ENCODE results near the gene AP5S1.

DNA sequence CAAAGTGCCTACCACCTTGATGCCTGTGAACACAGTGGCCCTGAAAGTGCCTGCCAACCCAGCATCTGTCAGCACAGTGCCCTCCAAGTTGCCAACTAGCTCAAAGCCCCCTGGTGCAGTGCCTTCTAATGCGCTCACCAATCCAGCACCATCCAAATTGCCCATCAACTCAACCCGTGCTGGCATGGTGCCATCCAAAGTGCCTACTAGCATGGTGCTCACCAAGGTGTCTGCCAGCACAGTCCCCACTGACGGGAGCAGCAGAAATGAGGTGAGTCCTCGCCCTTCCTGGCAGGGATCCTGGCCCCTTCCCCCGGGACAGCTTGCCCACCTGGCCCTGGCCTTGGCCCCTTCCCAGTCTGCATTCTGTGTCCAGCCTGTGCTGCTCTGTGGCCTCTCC, 44.2 kb downstream of the AP5S1 start:
- TF ChIP-seq POLR2AphosphoS5 (IDR thresholded peaks at IDR 0.05; ENCODE audit: low read depth, low read length) (no peak), TAF1 (IDR thresholded peaks at IDR 0.05; ENCODE audit: borderline replicate concordance, insufficient read depth, low read length) (no peak)
- TF ChIP-seq, protein P1, sequence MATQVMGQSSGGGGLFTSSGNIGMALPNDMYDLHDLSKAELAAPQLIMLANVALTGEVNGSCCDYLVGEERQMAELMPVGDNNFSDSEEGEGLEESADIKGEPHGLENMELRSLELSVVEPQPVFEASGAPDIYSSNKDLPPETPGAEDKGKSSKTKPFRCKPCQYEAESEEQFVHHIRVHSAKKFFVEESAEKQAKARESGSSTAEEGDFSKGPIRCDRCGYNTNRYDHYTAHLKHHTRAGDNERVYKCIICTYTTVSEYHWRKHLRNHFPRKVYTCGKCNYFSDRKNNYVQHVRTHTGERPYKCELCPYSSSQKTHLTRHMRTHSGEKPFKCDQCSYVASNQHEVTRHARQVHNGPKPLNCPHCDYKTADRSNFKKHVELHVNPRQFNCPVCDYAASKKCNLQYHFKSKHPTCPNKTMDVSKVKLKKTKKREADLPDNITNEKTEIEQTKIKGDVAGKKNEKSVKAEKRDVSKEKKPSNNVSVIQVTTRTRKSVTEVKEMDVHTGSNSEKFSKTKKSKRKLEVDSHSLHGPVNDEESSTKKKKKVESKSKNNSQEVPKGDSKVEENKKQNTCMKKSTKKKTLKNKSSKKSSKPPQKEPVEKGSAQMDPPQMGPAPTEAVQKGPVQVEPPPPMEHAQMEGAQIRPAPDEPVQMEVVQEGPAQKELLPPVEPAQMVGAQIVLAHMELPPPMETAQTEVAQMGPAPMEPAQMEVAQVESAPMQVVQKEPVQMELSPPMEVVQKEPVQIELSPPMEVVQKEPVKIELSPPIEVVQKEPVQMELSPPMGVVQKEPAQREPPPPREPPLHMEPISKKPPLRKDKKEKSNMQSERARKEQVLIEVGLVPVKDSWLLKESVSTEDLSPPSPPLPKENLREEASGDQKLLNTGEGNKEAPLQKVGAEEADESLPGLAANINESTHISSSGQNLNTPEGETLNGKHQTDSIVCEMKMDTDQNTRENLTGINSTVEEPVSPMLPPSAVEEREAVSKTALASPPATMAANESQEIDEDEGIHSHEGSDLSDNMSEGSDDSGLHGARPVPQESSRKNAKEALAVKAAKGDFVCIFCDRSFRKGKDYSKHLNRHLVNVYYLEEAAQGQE (IDR thresholded peaks at IDR 0.05; ENCODE audit: insufficient read depth in 1 of 2, low read depth in 2 of 2, low read length in 2 of 2): no peak
